ENCODE measurements around the gene BUB1B. TPM values are rescaled to one million over a fixed set of nuclear protein-coding genes. Genes with fewer than 3 reads are reported as not detected.

The BUB1B gene
- total and polyA plus RNA-seq, 9 of the 15 experiments (the other 6 are each of a cell fraction or from before 2014, with no cell fraction given): 28.7 to 113 (median 82.2) TPM

DNA sequence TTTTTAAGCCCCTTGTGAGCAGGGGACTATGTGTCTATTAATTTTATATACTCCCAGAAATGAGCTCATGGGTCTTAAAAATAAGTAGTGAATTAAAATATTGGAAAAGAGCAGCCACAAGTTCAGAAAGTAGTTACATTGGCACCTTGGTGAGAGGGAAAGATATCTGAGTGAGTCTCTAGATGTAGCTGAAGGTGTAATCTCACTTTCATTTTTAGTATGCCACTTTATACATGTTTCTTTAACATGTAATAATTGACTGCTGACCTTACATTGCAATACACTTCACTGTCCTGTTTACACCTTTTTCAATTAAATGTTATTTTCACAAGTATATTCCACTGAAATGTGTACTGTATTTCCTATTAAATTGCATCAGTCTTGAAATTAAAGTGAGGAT, 65.9 kb downstream of the BUB1B start (continued):
- no peak for TF ChIP-seq SIN3A (IDR thresholded peaks at IDR 0.05; ENCODE audit: borderline replicate concordance in 2 of 2, control insufficient read depth in 1 of 2, low read depth in 2 of 2, low read length in 2 of 2)
- TF ChIP-seq HIVEP1 (CRISPR knock-in tag; IDR thresholded peaks at IDR 0.05): no peak

- in situ Hi-C loops (cut with MboI): no loop called here
- TF ChIP-seq ZBTB7A (IDR thresholded peaks at IDR 0.05; ENCODE audit: borderline replicate concordance, control insufficient read depth, low read depth, low read length): no peak
- TF ChIP-seq CBX3 (IDR thresholded peaks at IDR 0.05; ENCODE audit: borderline replicate concordance in 1 of 2, low read length in 2 of 2): no peak
- no peak for TF ChIP-seq OTX1 (CRISPR knock-in tag; IDR thresholded peaks at IDR 0.05)
- no peak for TF ChIP-seq ZNF740 (CRISPR knock-in tag; IDR thresholded peaks at IDR 0.05)
- no peak for TF ChIP-seq ZNF740 (tag; IDR thresholded peaks at IDR 0.05)
- no peak for TF ChIP-seq CTBP1 (IDR thresholded peaks at IDR 0.05; ENCODE audit: borderline replicate concordance)
- H3K4me2 ChIP-seq (ENCODE audit: insufficient read depth, low read length): no peak overlapping the region
- peaks cover 54% of the 10 kb centered on the region; the same call in 2 of the 3 replicates for H3K36me3 ChIP-seq (ENCODE audit: control insufficient read depth, insufficient read depth, low read length)
- ATAC-seq (no peak), FAIRE-seq (no peak), DNase-seq (ENCODE audit: extremely low read depth in 1 of 4, low spot score in 3 of 4) (no peak)
- no peaks in the 10 kb centered on the region for H3K79me2 ChIP-seq (ENCODE audit: control insufficient read depth, insufficient read depth, low read length)
- no peak overlapping the region for H3K4me3 ChIP-seq
- no peaks in the 10 kb centered on the region for H3K27me3 ChIP-seq (ENCODE audit: control insufficient read depth in 2 of 2, insufficient read depth in 2 of 2, low read length in 2 of 2)
- H3K9me1 ChIP-seq (ENCODE audit: control insufficient read depth, insufficient read depth, low read length): no peaks in the 10 kb centered on the region
- no peak overlapping the region for H3K9ac ChIP-seq (ENCODE audit: insufficient read depth in 1 of 2, low read depth in 2 of 2, low read length in 2 of 2)
- POLR2A ChIA-PET: no interaction called here
- no peak overlapping the region for H3K27ac ChIP-seq (ENCODE audit: extremely low read depth, low read depth, low read length)
- no TSS peak for BruUV-seq (replicated peaks)
- H3K9me3 ChIP-seq (replicated peaks; ENCODE audit: control insufficient read depth, insufficient read depth, low read depth, low read length): no peaks in the 10 kb centered on the region
- CTCF ChIA-PET (ENCODE audit: low intra/inter-chr PET ratio): no interaction called here
- H2AFZ ChIP-seq (ENCODE audit: low read depth, low read length): no peak overlapping the region
- peaks cover 1 to 11% of the 10 kb centered on the region in 2 experiments; a peak in 4 of 5 replicates for H3K4me1 ChIP-seq (replicated peaks in 1 of 2; ENCODE audit: control insufficient read depth in 2 of 2, insufficient read depth in 2 of 2, low read length in 2 of 2)
- WGBS (ENCODE audit: insufficient coverage, low coverage, missing lambda C conversion rate): 88% methylated on average over 5 of the region's 5 CpGs
- intact Hi-C loops (cut with micrococcal nuclease): no loop called here
- no peaks in the 10 kb centered on the region for H4K20me1 ChIP-seq (replicated peaks; ENCODE audit: control insufficient read depth, insufficient read depth, low read length)
Observed at GRCh38 chr15:40229316-40229715, 68.4 kb downstream of the BUB1B start.

Measured in K562 (cell line).